GM19025 (cell line): ENCODE measurements around the gene NFATC1.

Source experiments
- ATAC-seq: cut with Tn5 transposase; IDR thresholded peaks from one replicate; pipeline ENCODE4 v1.9.1; 2021; ENCODE audit warnings: mild to moderate bottlenecking, low read depth, moderate library complexity; ENCODE audit not compliant: unreplicated experiment

NFATC1 gene

DNA sequence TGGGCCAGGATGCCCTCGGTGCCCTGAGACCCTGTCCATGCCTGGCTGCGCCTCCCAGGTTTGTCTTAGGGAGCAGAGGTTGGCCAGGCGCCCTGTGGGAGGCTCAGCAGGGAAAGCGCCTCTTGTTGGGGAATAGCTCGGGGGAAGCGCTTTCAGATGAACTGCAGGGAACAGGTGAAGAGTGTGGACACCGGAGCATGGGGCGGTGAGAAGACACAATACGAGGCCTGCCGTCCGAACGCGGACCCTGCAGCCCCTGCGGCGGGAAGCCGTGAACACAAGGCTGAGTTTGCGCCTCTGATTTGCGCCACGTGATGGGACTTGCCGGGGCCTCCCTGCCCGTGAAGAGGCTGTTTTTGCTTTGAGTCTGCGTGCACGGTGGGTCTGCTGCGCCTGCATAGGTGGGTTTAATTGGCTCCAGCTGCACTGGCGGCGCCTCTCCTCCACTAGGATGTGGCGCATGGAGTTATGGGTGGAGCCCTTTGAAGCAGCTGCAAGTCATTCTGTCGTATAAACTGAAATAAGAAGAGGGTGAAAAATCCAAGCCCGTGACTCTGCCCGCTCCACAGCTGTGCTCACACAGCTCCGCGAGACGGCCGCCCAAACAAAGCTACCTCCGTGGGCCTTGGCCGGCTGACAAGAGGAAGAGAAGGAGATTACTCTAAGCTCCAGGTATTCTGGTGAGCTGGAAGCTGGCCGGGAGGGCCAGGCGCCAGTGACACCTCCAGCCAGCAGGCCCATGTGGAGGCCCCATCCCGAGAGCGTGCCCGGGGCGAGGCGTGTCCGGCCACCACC lies 180.4 kb downstream of the NFATC1 start:
- ATAC-seq = no peak

DNA sequence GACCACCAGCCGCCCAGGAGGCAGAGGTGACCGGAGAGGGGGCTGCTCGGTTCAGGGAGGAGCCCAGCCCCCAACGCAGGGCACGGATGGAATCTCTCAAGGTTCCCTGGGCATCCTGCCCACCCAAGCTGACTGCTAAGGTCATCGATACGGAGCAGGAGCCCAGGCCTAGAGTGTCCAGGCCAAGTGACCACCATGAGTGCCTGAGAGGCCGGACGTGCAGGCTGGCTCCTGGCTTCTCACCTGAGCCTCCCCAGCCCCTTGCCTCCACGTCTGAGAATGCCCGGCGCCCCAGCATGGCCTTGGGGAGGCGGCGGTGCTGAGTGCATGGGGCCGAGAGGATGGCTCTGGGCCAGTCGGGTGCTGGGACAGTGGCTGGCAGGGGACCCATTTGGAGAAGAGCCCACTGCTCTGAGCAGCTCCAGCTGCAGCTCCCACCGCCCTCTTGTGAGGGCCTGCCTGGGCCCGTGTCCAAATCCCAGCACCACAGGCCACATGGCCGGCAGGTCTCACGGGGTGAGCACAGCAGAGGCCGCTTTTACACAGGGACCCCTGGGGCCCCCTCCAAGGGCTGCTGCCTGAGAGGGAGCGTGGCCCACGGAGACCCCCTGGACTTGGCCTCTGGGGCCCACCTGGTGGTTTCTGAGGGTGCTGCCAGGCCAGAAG lies 181.1 kb downstream of the NFATC1 start:
- no peak for ATAC-seq

DNA sequence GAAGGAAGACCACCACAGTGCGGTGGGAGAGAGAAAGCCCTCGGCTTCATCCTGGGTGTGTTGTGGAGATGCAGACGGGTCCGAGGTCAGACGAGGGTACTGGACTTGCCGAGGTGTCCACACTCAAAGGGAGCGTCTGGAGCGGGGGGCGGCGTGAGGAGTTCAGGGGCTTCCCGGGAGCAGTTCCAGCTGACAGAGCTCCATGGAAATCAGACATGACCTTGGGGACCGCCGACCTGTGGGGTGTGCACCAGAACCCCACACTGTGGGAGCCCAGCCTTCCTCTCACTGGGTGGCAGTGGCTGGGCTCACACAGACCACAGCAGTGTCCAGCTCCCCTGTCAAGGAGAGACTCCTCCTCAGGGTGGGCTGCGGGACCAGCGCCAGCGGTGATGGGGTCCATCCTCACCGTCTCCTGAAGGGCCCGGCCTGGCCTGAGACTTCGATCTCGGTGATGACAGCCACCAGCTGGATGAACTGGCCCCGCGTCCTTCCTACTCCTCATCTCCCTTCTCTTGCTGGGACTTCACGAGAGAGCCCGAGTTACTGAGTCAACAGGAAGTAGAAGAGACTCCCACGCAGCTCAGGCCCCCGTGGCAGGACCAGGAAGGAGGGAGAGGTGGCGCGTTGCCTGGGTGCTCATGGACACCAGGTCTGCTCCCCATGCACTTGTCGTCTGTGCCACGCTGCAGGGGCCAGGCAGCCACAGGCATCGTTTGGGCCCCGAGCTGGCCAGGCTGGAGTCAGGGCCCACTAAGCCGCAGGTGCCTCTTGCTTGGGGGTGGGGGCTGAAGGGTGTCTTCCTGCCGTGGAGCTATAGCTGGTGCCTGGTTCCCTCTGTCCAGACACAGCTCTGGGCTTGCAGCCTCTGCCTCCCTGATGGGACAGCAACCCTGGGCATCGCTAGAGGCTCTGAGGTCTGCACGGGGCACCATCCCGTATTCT lies 182.0 kb downstream of the NFATC1 start:
- ATAC-seq = no peak

DNA sequence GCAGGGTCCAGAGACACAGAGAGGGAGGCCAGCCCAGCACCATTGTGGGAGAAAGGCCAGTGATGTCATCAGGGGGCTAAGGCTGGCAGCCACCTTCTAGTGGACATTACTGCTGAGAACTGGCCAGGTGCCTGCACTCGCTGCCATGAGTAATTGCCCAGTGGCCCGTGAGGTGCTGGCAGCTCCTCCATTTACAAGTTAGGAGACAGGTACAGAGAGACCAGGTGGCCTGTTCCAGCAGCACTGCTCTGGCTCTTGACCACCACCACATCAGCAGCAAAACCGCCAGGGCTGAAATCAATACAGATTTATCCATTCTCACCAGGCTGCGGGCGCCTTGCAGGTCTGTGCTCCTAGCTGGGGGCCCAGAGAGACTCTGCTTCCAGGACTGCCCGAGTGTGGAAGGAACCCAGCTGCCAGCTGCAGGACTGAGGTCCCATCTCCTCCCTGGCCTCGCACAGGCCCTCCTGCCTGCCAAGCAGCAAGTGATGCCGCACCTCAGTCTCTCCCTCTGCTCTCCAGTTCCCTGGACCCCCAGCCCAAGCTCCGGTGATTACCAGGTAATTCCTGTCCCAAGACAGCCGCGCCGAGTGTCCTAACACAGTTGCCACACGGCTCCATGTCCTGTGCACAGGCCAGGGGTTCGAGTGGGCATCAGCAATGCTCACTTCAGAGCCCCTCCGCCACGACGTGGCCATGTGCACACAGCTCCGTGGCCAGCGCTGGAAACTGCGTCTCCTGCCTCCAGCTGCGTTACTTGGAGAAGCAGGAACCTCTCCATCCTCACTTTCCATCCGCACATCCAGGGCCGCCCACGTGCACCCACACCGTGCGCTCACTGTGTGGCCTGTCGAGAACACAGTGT lies 182.9 kb downstream of the NFATC1 start:
- ATAC-seq = no peak
